Left renal pelvis (tissue), 4 donors: ENCODE measurements around the gene MID2. TPM values are rescaled to one million over a fixed set of nuclear protein-coding genes. Genes with fewer than 3 reads are reported as not detected.
"Not testable (repeated sequence)": the region's sequence is repeated elsewhere in the genome, so short reads cannot be mapped to it uniquely, and the experiment has no call there.

Source experiments
- DNase-seq, 4 donors: peaks; one replicate each; pipeline ENCODE4 v3.0.0-alpha.2; 2013; ENCODE audit warnings: low read depth in 4 of 4, low spot score in 3 of 4
- polyA plus RNA-seq, 4 donors: library from polyadenylated mRNA; unstranded; fragments of 120-200 nt; gene quantifications; one replicate each; pipeline ENCODE4 v1.2.1, GENCODE V29; 2013; ENCODE audit not compliant: insufficient read length in 4 of 4

Gene MID2, protein sequence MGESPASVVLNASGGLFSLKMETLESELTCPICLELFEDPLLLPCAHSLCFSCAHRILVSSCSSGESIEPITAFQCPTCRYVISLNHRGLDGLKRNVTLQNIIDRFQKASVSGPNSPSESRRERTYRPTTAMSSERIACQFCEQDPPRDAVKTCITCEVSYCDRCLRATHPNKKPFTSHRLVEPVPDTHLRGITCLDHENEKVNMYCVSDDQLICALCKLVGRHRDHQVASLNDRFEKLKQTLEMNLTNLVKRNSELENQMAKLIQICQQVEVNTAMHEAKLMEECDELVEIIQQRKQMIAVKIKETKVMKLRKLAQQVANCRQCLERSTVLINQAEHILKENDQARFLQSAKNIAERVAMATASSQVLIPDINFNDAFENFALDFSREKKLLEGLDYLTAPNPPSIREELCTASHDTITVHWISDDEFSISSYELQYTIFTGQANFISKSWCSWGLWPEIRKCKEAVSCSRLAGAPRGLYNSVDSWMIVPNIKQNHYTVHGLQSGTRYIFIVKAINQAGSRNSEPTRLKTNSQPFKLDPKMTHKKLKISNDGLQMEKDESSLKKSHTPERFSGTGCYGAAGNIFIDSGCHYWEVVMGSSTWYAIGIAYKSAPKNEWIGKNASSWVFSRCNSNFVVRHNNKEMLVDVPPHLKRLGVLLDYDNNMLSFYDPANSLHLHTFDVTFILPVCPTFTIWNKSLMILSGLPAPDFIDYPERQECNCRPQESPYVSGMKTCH
- 10 to 100 TPM; 10.5 to 13.2 (median 11.6) TPM for polyA plus RNA-seq

DNA sequence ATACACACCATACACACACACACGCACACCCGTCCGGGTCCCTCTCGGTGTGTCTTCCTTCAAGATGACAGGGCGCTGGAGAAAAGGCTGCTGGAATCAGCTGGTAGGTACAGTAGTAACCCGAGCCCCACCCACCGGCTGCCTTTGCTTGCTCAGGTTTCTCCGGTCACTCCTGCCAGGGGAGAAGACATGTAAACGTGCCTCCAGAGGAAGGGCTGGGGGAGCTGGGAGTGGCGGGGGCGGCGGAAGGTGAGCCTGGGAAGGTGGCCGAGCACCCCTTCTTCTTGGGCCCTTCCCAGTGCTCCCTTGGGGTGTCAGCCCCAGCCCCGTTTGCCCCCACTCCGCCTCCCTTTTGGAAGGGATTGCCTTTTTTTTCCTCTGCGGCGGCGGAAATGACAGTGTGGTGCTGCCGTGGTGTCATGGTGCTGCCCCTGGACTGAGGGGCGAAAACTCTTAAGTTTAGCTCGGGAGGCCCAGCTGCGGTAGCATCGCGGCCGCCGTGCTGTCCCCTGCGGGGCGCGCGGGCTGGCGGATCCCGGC is at the start of gene MID2:
TSS of gene MID2 (plus strand) at position 169 of the 540 bp plus-strand sequence. CDS start 561 bp downstream, outside the sequence.
- DNase-seq, result peak; percentile 19 to 45 (median 36)

DNA sequence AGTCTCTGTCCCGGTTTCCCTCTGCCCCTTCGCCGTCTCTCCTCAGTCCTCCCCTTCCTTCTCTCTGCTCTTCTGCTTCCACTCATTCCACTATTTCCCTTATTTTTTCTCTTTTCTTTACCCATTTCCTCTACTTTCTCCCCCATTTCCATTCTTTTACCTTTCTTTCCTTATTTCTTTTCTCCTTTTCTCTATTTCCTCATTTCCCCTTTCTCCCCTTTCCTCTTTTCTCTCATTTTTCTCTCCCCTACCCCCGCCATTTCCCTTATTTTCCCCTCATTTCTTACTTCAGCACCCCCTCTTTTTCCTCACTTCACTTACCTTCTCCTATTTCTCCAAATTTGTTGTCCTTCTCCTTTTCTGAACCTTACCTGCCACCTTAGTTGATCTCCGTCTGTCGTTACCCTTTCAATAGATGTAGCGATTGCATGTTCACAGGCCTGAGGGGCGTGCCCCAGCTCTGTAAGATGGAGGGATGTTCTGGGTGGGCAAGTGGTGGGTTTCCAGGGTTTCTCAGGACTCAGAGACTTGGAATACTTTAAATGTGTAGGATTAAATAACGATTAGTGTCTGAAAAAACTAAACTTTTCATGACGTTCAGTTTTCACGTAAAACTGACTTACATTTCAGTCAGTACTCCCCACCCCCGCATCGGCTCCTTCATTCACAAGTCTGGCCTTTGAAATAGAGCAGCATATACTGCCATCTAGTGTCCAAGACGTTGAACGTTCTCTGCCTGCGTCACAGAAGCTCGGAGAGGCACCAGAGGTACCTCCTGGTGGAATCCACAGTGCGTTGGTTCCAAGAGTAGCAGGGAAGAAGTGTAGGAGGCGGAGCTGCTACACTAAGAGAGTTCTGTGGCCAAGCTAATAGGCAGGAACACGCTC is 48.8 kb upstream of the MID2 start:
- DNase-seq, result peak; percentile 62 to 79 (median 68)

DNA sequence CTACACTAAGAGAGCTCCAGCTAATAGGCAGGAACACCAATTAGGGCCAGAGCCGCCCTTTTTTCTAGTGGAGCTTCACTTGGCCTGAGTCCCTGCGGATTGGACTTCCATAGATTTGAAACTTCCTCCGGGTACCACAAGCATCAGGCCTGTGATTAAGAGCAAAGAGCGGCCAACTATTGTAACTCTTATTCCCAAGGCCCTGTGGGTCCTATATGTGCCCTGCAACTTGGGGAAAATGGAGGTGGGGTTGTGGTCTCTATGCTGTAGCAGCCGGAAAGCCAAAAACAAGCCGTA is 48.2 kb upstream of the MID2 start, which contains the start of gene NCBP2L:
TSS of gene NCBP2L (plus strand) at position 198 of the 297 bp plus-strand sequence. CDS start 16,488 bp downstream, outside the sequence.
- DNase-seq, result no peak

DNA sequence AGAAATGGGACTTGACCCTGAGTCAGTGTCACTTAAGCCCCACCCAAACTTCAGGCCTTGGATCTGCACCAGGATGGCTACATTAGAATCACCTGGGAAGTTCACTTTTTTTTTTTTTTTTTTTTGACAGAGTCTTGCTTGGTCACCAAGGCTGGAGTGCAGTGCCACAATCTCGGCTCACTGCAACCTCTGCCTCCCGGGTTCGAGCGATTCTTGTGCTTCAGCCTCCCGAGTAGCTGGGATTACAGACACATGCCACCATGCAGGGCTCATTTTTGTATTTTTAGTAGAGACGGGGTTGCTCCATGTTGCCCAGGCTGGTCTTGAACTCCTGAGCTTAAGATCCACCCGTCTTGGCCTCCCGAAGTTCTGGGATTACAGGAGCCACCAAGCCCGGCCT is 45.1 kb upstream of the MID2 start:
- DNase-seq, result no peak

DNA sequence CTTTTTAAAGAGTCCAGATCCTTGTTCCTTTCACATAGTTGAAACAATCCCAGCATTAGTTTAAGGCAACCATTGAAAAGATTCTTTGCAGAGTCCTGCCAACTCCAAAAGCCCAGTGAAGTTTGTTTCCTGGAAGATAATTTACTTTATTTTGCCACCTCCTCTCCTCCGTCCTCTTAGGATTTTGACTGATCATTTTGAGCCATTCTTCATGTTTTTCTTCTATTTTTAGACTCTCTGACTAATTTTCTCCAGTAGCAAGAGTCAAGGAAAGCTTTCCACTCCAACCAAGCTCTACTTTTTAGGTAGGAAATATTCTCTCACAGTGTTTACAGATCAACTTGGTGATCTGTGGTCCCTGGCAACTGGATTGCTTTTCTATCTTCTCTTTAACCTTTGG is 37.8 kb upstream of the MID2 start:
- DNase-seq, result no peak

DNA sequence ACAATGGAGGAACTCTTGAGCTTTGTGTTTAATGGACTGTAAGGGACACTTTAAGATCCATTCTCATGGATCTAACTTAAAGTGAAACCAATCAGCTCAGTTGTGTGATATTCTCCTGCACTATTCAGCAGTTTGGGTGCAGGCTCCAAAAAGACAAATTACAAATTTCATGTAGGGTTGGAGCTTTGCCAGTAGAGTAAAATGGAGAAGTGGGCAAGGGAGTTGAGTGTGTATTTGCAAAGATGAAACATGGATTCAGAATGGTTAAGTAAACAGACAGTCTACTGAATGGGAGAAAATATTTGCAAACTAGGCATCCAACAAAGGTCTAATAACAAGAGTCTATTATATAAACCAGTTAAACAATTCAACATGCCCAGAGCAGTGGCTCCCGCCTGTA is 21.2 kb upstream of the MID2 start:
- no peak for DNase-seq

DNA sequence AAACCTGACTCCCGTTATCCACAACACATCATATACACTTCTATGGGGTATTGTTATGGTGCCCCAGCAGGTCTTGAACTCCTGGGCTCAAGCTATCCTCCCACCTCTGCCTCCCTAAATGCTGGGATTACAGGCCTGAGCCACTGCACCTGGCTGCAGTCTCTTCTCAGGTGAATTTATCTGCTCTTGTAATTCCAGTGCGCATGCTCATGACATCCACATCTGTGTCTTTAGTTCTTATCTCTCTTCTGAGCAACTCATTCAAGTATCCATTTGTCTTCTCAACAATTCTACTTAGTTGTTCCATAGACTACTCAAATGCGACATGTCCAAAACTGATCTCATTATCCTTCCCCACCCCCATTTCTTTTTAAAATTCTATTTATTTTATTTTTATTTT is 20.5 kb upstream of the MID2 start:
- DNase-seq, result no peak

DNA sequence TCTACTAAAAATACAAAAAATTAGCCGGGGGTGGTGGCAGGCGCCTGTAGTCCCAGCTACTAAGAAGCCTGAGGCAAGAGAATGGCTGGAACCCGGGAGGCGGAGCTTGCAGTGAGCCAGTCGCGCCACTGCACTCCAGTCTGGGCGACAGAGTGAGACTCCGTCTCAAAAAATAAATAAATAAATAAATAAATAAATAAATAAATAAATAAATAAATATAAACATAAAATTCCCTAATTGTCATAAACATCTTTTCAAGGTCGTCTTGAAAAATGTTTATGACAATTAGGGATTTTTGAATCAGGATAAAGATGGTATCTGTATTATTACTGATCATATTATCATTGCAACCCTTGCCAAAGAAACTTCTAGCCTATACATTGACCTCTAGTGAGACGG is 15.6 kb upstream of the MID2 start:
- not testable (repeated sequence) for DNase-seq

DNA sequence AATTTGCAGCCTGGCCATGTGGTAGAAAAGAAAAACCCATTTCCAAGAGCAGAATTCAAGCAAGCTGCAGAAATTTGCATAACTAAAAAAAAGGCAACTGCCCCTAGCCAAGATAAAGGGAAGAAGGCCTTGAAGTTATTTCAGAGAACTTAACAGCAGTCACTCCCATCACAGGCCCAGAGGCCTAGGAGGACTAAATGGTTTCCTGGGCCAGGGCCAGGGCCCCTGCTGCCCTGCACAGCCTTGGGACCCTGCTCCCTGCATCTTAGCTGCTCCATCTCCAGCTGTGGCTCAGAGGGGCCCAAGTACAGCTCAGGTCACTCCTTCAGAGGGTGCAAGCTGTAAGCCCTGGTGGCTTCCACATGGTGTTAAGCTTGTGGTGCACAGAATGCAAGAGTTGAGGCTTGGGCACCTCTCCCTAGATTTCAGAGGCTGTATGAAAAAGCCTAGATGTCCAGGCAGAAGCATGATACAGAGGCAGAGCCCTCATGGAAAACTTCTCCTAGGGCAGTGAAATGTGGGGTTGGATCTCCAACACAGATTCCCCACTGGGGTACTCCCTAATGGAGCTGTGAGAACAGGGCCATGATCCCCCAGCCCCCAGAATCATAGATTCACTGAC is 6.7 kb upstream of the MID2 start:
- DNase-seq, result no peak

DNA sequence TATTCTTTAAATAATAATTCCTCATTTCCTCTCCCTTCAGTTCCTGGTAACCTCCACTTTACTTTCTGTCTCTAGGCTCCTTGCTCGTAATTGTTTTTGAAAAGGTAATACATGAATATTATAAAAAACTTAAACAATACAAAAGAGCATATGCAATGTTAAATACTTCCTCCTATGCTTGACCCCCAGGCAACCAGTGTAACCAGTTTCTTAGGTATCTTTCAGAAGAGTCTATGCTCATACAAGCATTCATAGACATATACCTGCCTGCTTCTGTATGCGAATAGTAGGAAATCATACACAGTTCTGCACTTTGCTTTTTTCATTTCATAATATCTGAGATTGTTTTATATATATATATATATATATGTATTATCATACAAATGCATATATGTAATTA is 2.6 kb upstream of the MID2 start:
- DNase-seq, result no peak

DNA sequence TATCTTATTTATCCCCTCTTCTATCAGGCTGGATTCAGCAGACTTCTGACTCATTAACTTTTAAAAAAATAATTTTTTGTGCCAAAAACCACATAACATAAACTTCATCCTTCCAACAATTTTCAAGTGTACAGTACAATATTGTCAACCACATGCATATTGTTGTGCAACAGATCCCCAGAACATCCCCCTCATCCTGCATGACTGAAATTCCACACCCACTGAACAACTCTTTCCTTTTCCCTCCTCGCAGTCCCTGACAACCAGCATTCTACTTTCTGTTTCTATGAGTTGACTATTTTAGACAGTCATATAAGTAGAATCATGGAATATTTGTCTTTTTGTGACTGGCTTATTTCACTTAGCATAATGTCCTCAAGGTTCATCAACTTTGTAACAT is 2.2 kb upstream of the MID2 start:
- no peak for DNase-seq

DNA sequence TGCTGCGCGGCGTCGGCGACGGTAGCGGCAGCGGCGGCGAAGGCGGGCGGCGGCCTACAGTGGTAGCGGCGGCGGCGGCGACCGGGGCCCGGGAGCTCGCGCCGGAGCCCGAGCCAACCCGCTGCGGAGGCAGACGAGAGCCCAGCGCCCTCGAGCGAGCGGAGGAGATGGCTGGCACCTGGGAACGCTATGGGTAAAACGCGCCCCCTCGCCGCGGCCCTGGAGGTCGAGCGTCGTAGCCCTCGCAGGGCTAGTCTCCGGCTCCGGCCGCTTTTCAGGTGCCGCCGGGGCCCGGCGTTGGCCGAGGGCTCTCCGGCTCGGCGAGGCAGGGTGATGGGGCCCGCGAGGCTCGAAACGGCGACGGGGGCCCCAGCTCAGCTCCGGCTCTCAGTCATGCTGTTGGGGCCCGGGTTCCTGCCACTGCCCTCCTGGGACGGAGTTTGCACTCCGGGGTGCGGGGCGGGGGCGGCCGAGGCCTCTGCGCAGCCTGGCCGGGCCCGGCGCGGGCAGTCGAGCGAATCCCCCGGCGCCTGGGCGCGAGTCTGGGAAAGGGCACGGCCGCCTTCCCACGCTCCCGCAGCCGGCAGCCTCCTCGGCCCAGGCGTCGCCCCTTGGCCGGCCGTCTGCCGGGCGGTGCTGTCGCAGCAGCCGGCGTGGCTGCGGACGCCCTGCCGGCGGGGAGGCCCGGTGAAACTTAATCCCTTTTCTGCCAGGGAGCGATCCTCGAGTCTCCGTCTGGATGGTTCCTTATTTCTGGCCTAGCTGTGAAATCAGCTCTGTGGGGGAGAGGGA is 768 bp downstream of the MID2 start:
- peak; percentile 12 to 25 (median 21) for DNase-seq

DNA sequence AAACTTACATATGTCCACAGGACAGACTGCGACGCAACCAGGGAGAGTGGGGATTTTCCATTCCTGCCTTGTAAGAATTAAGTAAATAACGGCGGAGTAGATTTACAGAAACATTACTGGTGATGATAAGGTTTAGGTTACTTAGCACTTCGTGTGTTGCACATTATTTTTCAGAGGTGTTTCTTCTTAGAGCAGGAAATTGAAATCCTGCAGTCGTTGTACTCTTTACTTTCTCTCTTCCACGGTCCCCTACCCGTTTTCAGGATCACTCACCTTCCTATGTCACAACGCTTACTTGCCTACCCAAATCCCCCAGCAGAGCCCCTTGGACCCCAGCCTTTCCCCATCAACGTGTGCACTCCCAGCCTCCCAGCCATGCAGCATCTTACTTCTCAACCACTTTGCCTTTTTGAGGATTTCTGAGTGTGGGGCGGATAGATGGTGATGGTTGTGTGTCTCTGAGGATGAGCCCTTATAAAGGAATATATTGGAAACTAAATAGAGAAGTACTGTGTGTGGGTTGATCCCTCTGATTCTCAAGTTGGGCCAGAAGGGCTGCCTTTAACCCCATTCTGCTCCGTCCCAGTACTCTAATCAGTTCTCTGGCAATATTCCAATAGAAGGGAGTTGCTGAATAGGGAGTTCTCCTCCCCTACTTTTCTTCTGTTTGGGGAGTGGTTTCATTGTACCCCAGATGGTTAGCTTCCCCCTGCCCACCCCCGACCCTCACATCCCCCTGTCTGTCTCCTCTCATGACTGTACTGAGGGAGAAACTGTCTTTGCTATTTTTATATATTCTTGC is 1.6 kb downstream of the MID2 start:
- peak in 1 of 4 donors; percentile 25 for DNase-seq

DNA sequence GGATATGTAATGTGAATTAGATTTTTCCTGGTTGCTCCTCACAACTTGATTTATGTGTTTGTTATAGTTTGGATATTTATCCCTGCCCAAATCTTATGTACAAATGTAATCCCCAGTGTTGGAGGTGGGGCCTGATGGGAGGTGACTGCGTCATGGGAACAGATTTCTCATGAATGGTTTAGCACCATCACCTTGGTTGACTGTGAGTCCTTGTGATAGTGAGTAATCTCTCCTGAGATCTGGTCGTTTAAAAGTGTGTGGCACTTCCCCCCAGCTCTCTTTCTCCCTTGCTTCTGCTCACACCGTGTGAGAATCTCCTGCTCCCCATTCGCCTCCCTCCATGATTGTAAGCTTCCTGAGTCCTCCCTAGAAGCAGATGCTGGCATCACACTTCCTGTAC is 2.2 kb downstream of the MID2 start:
- no peak for DNase-seq

DNA sequence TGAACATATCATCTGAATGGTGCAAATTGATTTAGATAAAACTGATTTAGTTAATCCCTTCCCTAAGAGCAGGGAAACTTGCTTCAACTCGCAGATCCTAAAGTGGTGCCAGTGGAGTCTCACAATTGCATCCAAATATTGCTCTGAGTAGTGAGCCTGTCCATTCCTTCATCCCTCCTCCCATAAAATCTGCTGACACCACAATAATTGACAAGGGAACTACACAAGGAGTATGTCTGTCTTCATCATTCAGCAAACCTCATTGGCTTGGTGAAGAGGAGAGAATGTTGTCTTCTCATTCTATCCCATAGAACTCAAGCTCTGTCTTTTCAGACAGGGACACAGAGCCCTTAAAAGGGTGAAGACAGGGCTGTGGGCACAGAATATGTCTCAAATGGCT is 4.2 kb downstream of the MID2 start:
- DNase-seq, result no peak

DNA sequence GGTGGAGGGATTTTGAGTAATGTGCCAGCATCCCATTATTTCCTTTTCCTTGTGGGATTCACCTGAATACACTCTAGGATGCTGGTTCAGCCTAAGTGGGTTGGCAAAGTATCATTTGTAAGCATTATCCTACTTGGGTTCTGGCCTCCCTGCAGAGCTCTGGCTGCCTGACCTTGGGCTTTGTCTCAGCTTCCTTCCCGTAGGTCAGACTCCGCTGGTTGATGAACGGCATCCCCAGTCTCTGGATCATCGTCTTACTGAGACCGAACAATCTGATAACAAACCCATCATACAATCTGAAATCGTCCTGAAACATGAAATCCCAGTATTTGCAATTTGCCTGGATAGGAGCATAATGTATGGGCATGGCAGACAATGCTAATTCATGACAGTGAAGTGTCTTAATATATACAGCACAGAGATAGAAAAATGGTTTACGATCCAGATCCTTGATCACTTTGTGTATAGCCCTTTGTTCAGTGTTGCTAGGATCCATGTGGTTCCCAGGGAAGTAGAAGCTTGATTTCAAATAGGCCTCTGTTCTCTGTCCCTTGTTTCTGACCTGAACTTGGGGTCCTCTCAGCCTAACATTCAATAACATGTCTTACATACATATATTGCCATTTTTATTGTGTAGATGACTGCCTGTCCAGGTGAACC is 5.5 kb downstream of the MID2 start:
- DNase-seq, result no peak

DNA sequence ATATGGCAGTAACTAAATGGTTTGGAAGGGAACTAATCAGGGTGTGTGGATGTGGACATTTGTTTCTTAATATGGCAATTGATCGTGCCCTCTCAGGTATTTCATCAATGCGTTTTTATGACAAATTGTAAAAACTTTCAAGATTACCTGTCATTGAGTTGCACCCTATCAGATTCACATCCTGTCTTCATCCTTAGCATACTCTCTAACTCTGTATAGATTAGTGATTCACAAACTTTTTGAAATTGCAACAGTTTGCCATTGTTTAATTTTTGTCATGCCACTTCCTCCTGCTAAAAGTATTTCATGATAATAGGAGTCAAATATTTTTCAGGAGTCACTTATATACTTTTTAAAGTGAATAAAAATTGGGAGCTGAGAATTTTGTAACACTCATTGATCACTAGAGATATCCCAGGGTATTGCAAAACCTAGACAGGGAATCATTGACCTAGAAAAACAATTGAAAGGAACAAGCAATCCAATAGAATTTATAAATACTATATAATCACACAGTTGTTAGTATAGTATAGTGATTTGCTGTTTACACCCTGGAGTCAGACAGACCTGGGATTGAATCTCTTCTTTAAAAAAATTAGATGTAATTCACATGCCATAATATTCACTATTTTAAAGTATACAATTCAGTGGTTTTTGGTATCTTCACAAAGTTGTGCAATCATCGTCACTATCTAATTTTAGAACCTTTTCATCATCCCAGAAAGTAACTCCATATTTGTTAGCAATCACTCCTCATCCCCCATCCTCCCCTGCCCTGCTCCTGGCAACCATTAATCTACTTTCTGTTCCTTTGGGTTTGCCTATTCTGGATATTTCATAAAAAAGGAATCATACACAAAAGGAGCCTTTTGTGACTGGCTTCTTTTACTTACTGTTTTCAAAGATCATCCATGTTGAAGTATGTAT is 8.9 kb downstream of the MID2 start:
- DNase-seq, result no peak
